Activated naive CD4-positive, alpha-beta T cell treated with anti-CD3 and anti-CD28 coated beads, Interleukin-2, amount 50 U/mL, for 24 hours (primary cell): ENCODE data around the gene AMPD3.

ENCODE experiments used
- H3K27ac Mint-ChIP-seq: one replicate; pipeline ENCODE4 v1.8.0; 2021; ENCODE audit warnings: mild to moderate bottlenecking, mixed read lengths
- H3K27me3 Mint-ChIP-seq: one replicate; pipeline ENCODE4 v1.8.0; 2021; ENCODE audit warnings: mixed read lengths
- H3K36me3 Mint-ChIP-seq: one replicate; pipeline ENCODE4 v1.8.0; 2021; ENCODE audit warnings: mixed read lengths
- H3K4me1 Mint-ChIP-seq: one replicate; pipeline ENCODE4 v1.8.0; 2021; ENCODE audit warnings: mixed read lengths
- H3K4me3 Mint-ChIP-seq: one replicate; pipeline ENCODE4 v1.8.0; 2021; ENCODE audit warnings: mild to moderate bottlenecking, mixed read lengths
- H3K9me3 Mint-ChIP-seq: one replicate; pipeline ENCODE4 v1.8.0; 2021; ENCODE audit warnings: mixed read lengths

The AMPD3 gene

GRCh38 chr11:10454878-10455631, at the start of gene AMPD3:
Gene AMPD3, plus strand, starts transcription at chr11:10455264. Its CDS starts 6,256 bp downstream, at chr11:10461520.
- Mint-ChIP-seq H3K9me3 (no peaks in the 10 kb centered on the region), H3K27me3 (no peaks in the 10 kb centered on the region), H3K4me1 (peaks cover 86% of the 10 kb centered on the region), H3K36me3 (no peaks in the 10 kb centered on the region), H3K27ac (peak within 1 kb of the TSS; percentile 94), H3K4me3 (peak within 1 kb of the TSS; percentile 85)

- no peaks in the 10 kb centered on the region for H3K9me3 Mint-ChIP-seq
- no peak overlapping the region for H3K4me3 Mint-ChIP-seq
- H3K27ac Mint-ChIP-seq, result no peak overlapping the region
- peaks cover 21% of the 10 kb centered on the region for H3K4me1 Mint-ChIP-seq
- H3K27me3 Mint-ChIP-seq, result no peaks in the 10 kb centered on the region
- no peaks in the 10 kb centered on the region for H3K36me3 Mint-ChIP-seq
Observed at GRCh38 chr11:10405865-10406592, 49.0 kb upstream of the AMPD3 start.

GRCh38 chr11:10407055-10407454, 48.0 kb upstream of the AMPD3 start:
- H3K4me1 Mint-ChIP-seq, result peaks cover 21% of the 10 kb centered on the region
- H3K4me3 Mint-ChIP-seq, result no peak overlapping the region
- H3K36me3 Mint-ChIP-seq, result no peaks in the 10 kb centered on the region
- no peak overlapping the region for H3K27ac Mint-ChIP-seq
- H3K27me3 Mint-ChIP-seq, result no peaks in the 10 kb centered on the region
- H3K9me3 Mint-ChIP-seq, result no peaks in the 10 kb centered on the region

- no peaks in the 10 kb centered on the region for H3K27me3 Mint-ChIP-seq
- peaks cover 21% of the 10 kb centered on the region for H3K4me1 Mint-ChIP-seq
- no peaks in the 10 kb centered on the region for H3K36me3 Mint-ChIP-seq
- H3K27ac Mint-ChIP-seq, result no peak overlapping the region
- H3K9me3 Mint-ChIP-seq, result no peaks in the 10 kb centered on the region
- H3K4me3 Mint-ChIP-seq, result no peak overlapping the region
Observed at GRCh38 chr11:10407749-10408685, 47.0 kb upstream of the AMPD3 start.

- Mint-ChIP-seq H3K27ac (no peak overlapping the region), H3K36me3 (no peaks in the 10 kb centered on the region), H3K4me3 (no peak overlapping the region), H3K27me3 (no peaks in the 10 kb centered on the region), H3K9me3 (no peaks in the 10 kb centered on the region), H3K4me1 (peaks cover 30% of the 10 kb centered on the region)
Observed at GRCh38 chr11:10409207-10409661, 45.8 kb upstream of the AMPD3 start.

GRCh38 chr11:10410106-10410843, 44.8 kb upstream of the AMPD3 start:
- Mint-ChIP-seq H3K4me3 (no peak overlapping the region), H3K4me1 (peaks cover 38% of the 10 kb centered on the region), H3K27ac (no peak overlapping the region), H3K27me3 (no peaks in the 10 kb centered on the region), H3K9me3 (no peaks in the 10 kb centered on the region), H3K36me3 (no peaks in the 10 kb centered on the region)

GRCh38 chr11:10410844-10411200, 44.2 kb upstream of the AMPD3 start:
- no peak overlapping the region for H3K27ac Mint-ChIP-seq
- no peak overlapping the region for H3K4me3 Mint-ChIP-seq
- H3K9me3 Mint-ChIP-seq, result no peaks in the 10 kb centered on the region
- H3K4me1 Mint-ChIP-seq, result peaks cover 41% of the 10 kb centered on the region
- H3K36me3 Mint-ChIP-seq, result no peaks in the 10 kb centered on the region
- no peaks in the 10 kb centered on the region for H3K27me3 Mint-ChIP-seq

- no peaks in the 10 kb centered on the region for H3K27me3 Mint-ChIP-seq
- no peaks in the 10 kb centered on the region for H3K36me3 Mint-ChIP-seq
- no peak overlapping the region for H3K4me3 Mint-ChIP-seq
- no peak overlapping the region for H3K27ac Mint-ChIP-seq
- no peaks in the 10 kb centered on the region for H3K9me3 Mint-ChIP-seq
- peaks cover 37% of the 10 kb centered on the region for H3K4me1 Mint-ChIP-seq
Observed at GRCh38 chr11:10412266-10412665, 42.8 kb upstream of the AMPD3 start.

GRCh38 chr11:10413268-10413667, 41.8 kb upstream of the AMPD3 start:
- no peaks in the 10 kb centered on the region for H3K27me3 Mint-ChIP-seq
- no peaks in the 10 kb centered on the region for H3K36me3 Mint-ChIP-seq
- no peaks in the 10 kb centered on the region for H3K9me3 Mint-ChIP-seq
- H3K27ac Mint-ChIP-seq, result no peak overlapping the region
- no peak overlapping the region for H3K4me3 Mint-ChIP-seq
- peaks cover 33% of the 10 kb centered on the region for H3K4me1 Mint-ChIP-seq

- Mint-ChIP-seq H3K4me3 (no peak overlapping the region), H3K4me1 (peaks cover 26% of the 10 kb centered on the region), H3K9me3 (no peaks in the 10 kb centered on the region), H3K27ac (no peak overlapping the region), H3K27me3 (no peaks in the 10 kb centered on the region), H3K36me3 (no peaks in the 10 kb centered on the region)
Observed at GRCh38 chr11:10414181-10414580, 40.9 kb upstream of the AMPD3 start.

- Mint-ChIP-seq H3K36me3 (no peaks in the 10 kb centered on the region), H3K27me3 (no peaks in the 10 kb centered on the region), H3K27ac (no peak overlapping the region), H3K4me3 (no peak overlapping the region), H3K9me3 (no peaks in the 10 kb centered on the region), H3K4me1 (peaks cover 22% of the 10 kb centered on the region)
Observed at GRCh38 chr11:10414659-10415058, 40.4 kb upstream of the AMPD3 start.

GRCh38 chr11:10415817-10416392, 39.2 kb upstream of the AMPD3 start:
- Mint-ChIP-seq H3K36me3 (no peaks in the 10 kb centered on the region), H3K9me3 (no peaks in the 10 kb centered on the region), H3K4me3 (no peak overlapping the region), H3K27me3 (no peaks in the 10 kb centered on the region), H3K27ac (no peak overlapping the region), H3K4me1 (peaks cover 19% of the 10 kb centered on the region)

GRCh38 chr11:10418259-10418949, 36.7 kb upstream of the AMPD3 start:
- Mint-ChIP-seq H3K36me3 (peaks cover 2% of the 10 kb centered on the region), H3K4me1 (peaks cover 19% of the 10 kb centered on the region), H3K27me3 (no peaks in the 10 kb centered on the region), H3K4me3 (no peak overlapping the region), H3K9me3 (no peaks in the 10 kb centered on the region), H3K27ac (no peak overlapping the region)

- H3K9me3 Mint-ChIP-seq, result no peaks in the 10 kb centered on the region
- H3K36me3 Mint-ChIP-seq, result peaks cover 2% of the 10 kb centered on the region
- no peak overlapping the region for H3K27ac Mint-ChIP-seq
- H3K4me3 Mint-ChIP-seq, result no peak overlapping the region
- peaks cover 14% of the 10 kb centered on the region for H3K4me1 Mint-ChIP-seq
- no peaks in the 10 kb centered on the region for H3K27me3 Mint-ChIP-seq
Observed at GRCh38 chr11:10418950-10419310, 36.1 kb upstream of the AMPD3 start.
